ENCODE data around the gene HLA-DOA. TPM values are rescaled to one million over a fixed set of nuclear protein-coding genes. Genes with fewer than 3 reads are reported as not detected.
A peak's percentile ranks its signal among the peaks of the same experiment; 100 is the strongest.

HLA-DOA gene
- total RNA-seq, 1 donor = not detected

GRCh38 chr6:32975886-32976285 is 33.5 kb downstream of the HLA-DOA start:
- DNase-seq (ENCODE audit: low read depth) = no peak
- H3K4me3 ChIP-seq (ENCODE audit: low read depth, low read length) = peak overlapping the region; percentile 100

GRCh38 chr6:32974541-32975308 is 34.7 kb downstream of the HLA-DOA start:
- no peak for DNase-seq (ENCODE audit: low read depth)
- no peak for TF ChIP-seq CTCF (IDR thresholded peaks at IDR 0.05; ENCODE audit: insufficient read depth, low read depth, low read length)

More at GRCh38 chr6:32975886-32976285, 33.5 kb downstream of the HLA-DOA start:
- TF ChIP-seq CTCF (IDR thresholded peaks at IDR 0.05; ENCODE audit: insufficient read depth, low read depth, low read length) = no peak

GRCh38 chr6:32974016-32974333 is 35.4 kb downstream of the HLA-DOA start:
- TF ChIP-seq CTCF (IDR thresholded peaks at IDR 0.05; ENCODE audit: insufficient read depth, low read depth, low read length) = no peak
- DNase-seq (ENCODE audit: low read depth) = peak; percentile 77
- peak overlapping the region; percentile 100 for H3K4me3 ChIP-seq (ENCODE audit: low read depth, low read length)

More at GRCh38 chr6:32974541-32975308, 34.7 kb downstream of the HLA-DOA start:
- H3K4me3 ChIP-seq (ENCODE audit: low read depth, low read length) = peak overlapping the region; percentile 100

GRCh38 chr6:32973144-32974015 is 36.0 kb downstream of the HLA-DOA start:
- H3K4me3 ChIP-seq (ENCODE audit: low read depth, low read length) = peak overlapping the region; percentile 100
- no peak for TF ChIP-seq CTCF (IDR thresholded peaks at IDR 0.05; ENCODE audit: insufficient read depth, low read depth, low read length)
- DNase-seq (ENCODE audit: low read depth) = peak; percentile 34

GRCh38 chr6:32972353-32973143 is 36.8 kb downstream of the HLA-DOA start:
- TF ChIP-seq CTCF (IDR thresholded peaks at IDR 0.05; ENCODE audit: insufficient read depth, low read depth, low read length) = no peak
- H3K4me3 ChIP-seq (ENCODE audit: low read depth, low read length) = peak overlapping the region; percentile 100
- no peak for DNase-seq (ENCODE audit: low read depth)

- no peak for TF ChIP-seq CTCF (IDR thresholded peaks at IDR 0.05; ENCODE audit: insufficient read depth, low read depth, low read length)
- H3K4me3 ChIP-seq (ENCODE audit: low read depth, low read length) = peak overlapping the region; percentile 100
- DNase-seq (ENCODE audit: low read depth) = peak; percentile 100
Measured at GRCh38 chr6:32971581-32972352, 37.6 kb downstream of the HLA-DOA start.
